NCI-H2196 treated with DMSO at 0.1 percent for 48 hours (cell line): ENCODE results near the gene MRNIP.

ENCODE experiments used
- DNase-seq: peaks from one replicate; lab custom pipeline; 2025; ENCODE audit not compliant: unreplicated experiment; lab: John Stamatoyannopoulos, UW

The MRNIP gene

GRCh38 chr5:179889885-179890284 lies 31.3 kb upstream of the MRNIP start:
- no peak for DNase-seq

GRCh38 chr5:179887802-179888201 lies 29.2 kb upstream of the MRNIP start:
- DNase-seq = no peak

GRCh38 chr5:179887095-179887494 lies 28.5 kb upstream of the MRNIP start:
- no peak for DNase-seq

GRCh38 chr5:179886190-179886911 lies 27.7 kb upstream of the MRNIP start:
- no peak for DNase-seq

GRCh38 chr5:179885491-179886090 lies 27.0 kb upstream of the MRNIP start:
- DNase-seq = no peak

GRCh38 chr5:179883163-179883562 lies 24.5 kb upstream of the MRNIP start:
- no peak for DNase-seq

GRCh38 chr5:179882338-179882737 lies 23.7 kb upstream of the MRNIP start:
- DNase-seq = no peak

GRCh38 chr5:179880848-179881590 lies 22.4 kb upstream of the MRNIP start:
- DNase-seq = no peak

- no peak for DNase-seq
Measured at GRCh38 chr5:179880066-179880650, 21.5 kb upstream of the MRNIP start.

- no peak for DNase-seq
Measured at GRCh38 chr5:179879690-179880010, 21.0 kb upstream of the MRNIP start.

- DNase-seq = no peak
Measured at GRCh38 chr5:179879003-179879689, 20.5 kb upstream of the MRNIP start.

GRCh38 chr5:179878222-179879002 lies 19.8 kb upstream of the MRNIP start:
- DNase-seq = no peak

GRCh38 chr5:179876610-179876952 lies 18.0 kb upstream of the MRNIP start:
- DNase-seq = no peak

- no peak for DNase-seq
Measured at GRCh38 chr5:179875741-179876609, 17.4 kb upstream of the MRNIP start.

GRCh38 chr5:179874536-179875292 lies 16.1 kb upstream of the MRNIP start:
- DNase-seq = no peak

GRCh38 chr5:179874136-179874535 lies 15.5 kb upstream of the MRNIP start:
- no peak for DNase-seq

GRCh38 chr5:179873588-179874110 lies 15.0 kb upstream of the MRNIP start:
- DNase-seq = no peak

- no peak for DNase-seq
Measured at GRCh38 chr5:179872828-179873575, 14.4 kb upstream of the MRNIP start.
